Neuronal stem cell (in vitro differentiated cells): ENCODE results near the gene SH3PXD2B.
A peak's percentile ranks its signal among the peaks of the same experiment; 100 is the strongest.

Experiments used
- DNase-seq: peaks from one replicate; pipeline ENCODE4 v3.0.0-alpha.2; 2013; ENCODE audit warnings: low spot score
- H2AFZ ChIP-seq: one replicate; pipeline ENCODE4 v1.6.1; 2013; ENCODE audit warnings: mild to moderate bottlenecking, low read length, inconsistent platforms
- H2AK5ac ChIP-seq: 2 replicates; pipeline ENCODE4 v1.6.1; 2013; ENCODE audit warnings: low read depth, mild to moderate bottlenecking, inconsistent platforms, low read length, moderate library complexity, mixed read lengths
- H2BK120ac ChIP-seq: 2 replicates; pipeline ENCODE4 v1.6.1; 2013; ENCODE audit warnings: low read depth, mild to moderate bottlenecking, inconsistent platforms, low read length, moderate library complexity, mixed read lengths
- H2BK12ac ChIP-seq: one replicate; pipeline ENCODE4 v1.6.1; 2013; ENCODE audit warnings: low read length, inconsistent platforms
- H2BK15ac ChIP-seq: 2 replicates; pipeline ENCODE4 v1.6.1; 2013; ENCODE audit warnings: mild to moderate bottlenecking, low read length, inconsistent platforms, mixed read lengths
- H2BK5ac ChIP-seq: one replicate; pipeline ENCODE4 v1.6.1; 2013; ENCODE audit warnings: inconsistent platforms, mild to moderate bottlenecking, low read length, moderate library complexity
- H3K14ac ChIP-seq: one replicate; pipeline ENCODE4 v1.6.1; 2013; ENCODE audit warnings: low read length, inconsistent platforms
- H3K18ac ChIP-seq: 2 replicates; pipeline ENCODE4 v1.6.1; 2013; ENCODE audit warnings: low read length, inconsistent platforms
- H3K23ac ChIP-seq: 2 replicates; pipeline ENCODE4 v1.6.1; 2013; ENCODE audit warnings: low read depth, mild to moderate bottlenecking, mixed read lengths, low read length, inconsistent platforms; ENCODE audit not compliant: poor library complexity
- H3K27ac ChIP-seq: replicated peaks from 3 replicates; pipeline ENCODE4 v1.5.1; 2013; ENCODE audit warnings: low read length, inconsistent platforms
- H3K27me3 ChIP-seq, 3 experiments: 2 replicates each; pipeline ENCODE4 v1.6.1; 2013; ENCODE audit warnings: low read length in 3 of 3, mild to moderate bottlenecking in 2 of 3, inconsistent platforms in 1 of 3, low read depth in 1 of 3, mixed read lengths in 1 of 3, moderate library complexity in 1 of 3; ENCODE audit not compliant: control insufficient read depth in 3 of 3, insufficient read depth in 3 of 3
- H3K36me3 ChIP-seq, 2 donors: replicated peaks in 1 of 2; 2 replicates each; pipeline ENCODE4 v1.6.1; 2013; ENCODE audit warnings: low read length in 2 of 2; ENCODE audit not compliant: control insufficient read depth in 2 of 2, insufficient read depth in 2 of 2
- H3K4ac ChIP-seq: 2 replicates; pipeline ENCODE4 v1.6.1; 2013; ENCODE audit warnings: inconsistent platforms, mild to moderate bottlenecking, low read length, moderate library complexity
- H3K4me1 ChIP-seq, 2 donors: 1 replicate in 1 of 2; 2 replicates in 1 of 2; pipeline ENCODE4 v1.6.1; 2013; ENCODE audit warnings: low read length in 2 of 2, low read depth in 1 of 2; ENCODE audit not compliant: control insufficient read depth in 2 of 2, insufficient read depth in 1 of 2
- H3K4me2 ChIP-seq: one replicate; pipeline ENCODE4 v1.6.1; 2013; ENCODE audit warnings: mild to moderate bottlenecking, low read length, inconsistent platforms; ENCODE audit not compliant: insufficient read depth, poor library complexity, severe bottlenecking
- H3K4me3 ChIP-seq, 2 donors: 2 replicates each; pipeline ENCODE4 v1.5.1; 2013; ENCODE audit warnings: low read length in 2 of 2, mild to moderate bottlenecking in 2 of 2, inconsistent platforms in 1 of 2, moderate library complexity in 1 of 2
- H3K79me1 ChIP-seq: one replicate; pipeline ENCODE4 v1.6.1; 2013; ENCODE audit warnings: low read depth, mild to moderate bottlenecking, inconsistent platforms, low read length, moderate library complexity
- H3K9ac ChIP-seq: one replicate; pipeline ENCODE4 v1.6.1; 2013; ENCODE audit warnings: mild to moderate bottlenecking, low read depth, low read length, inconsistent platforms; ENCODE audit not compliant: poor library complexity
- H3K9me3 ChIP-seq, 2 donors: replicated peaks in 1 of 2; 2 replicates each; pipeline versions ENCODE3 to v1.6.1; 2013; ENCODE audit warnings: low read length in 2 of 2, mild to moderate bottlenecking in 2 of 2, inconsistent platforms in 1 of 2, low read depth in 1 of 2, mixed read lengths in 1 of 2, moderate library complexity in 1 of 2; ENCODE audit not compliant: control insufficient read depth in 2 of 2, insufficient read depth in 1 of 2
- H4K8ac ChIP-seq: one replicate; pipeline ENCODE4 v1.6.1; 2013; ENCODE audit warnings: low read depth, mild to moderate bottlenecking, inconsistent platforms, low read length, moderate library complexity
- H4K91ac ChIP-seq: one replicate; pipeline ENCODE4 v1.6.1; 2013; ENCODE audit warnings: low read length, low read depth, mild to moderate bottlenecking, inconsistent platforms; ENCODE audit not compliant: poor library complexity
- WGBS, 2 donors: extraction: QIAGEN DNeasy Blood & Tissue Kit; methylation state at CpG; one replicate each; pipeline ENCODE4 v1.1.7; 2013; ENCODE audit warnings: missing lambda C conversion rate in 2 of 2, mixed read lengths in 1 of 2; ENCODE audit not compliant: insufficient read length in 2 of 2, insufficient replicate concordance in 1 of 2; ENCODE audit errors: extremely low coverage in 2 of 2; 5-methylcytosine and 5-hydroxymethylcytosine counted together

SH3PXD2B gene

DNA sequence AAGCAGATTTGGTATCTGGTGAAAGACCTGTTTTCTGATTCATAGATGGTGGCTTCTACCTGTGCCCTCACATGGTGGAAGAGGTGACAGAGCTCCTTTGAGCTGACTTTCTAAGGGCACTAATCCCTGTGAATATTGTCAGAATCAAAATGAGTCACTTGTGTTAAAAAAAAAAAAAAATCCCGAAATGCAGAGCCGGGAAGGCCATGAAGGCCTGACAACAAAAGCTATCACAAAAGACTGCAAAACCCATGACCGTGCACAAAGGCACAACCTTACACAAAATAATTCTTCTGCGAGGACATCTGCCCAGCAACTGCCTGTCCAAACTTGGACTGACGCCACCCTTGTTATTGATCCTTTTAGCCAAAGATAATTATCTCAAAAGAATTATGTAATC, 151.2 kb downstream of the SH3PXD2B start:
- H3K9me3 ChIP-seq: peaks cover 2 to 6% of the 10 kb centered on the region in 2 donors
- H3K36me3 ChIP-seq: no peaks in the 10 kb centered on the region
- peak overlapping the region; percentile 65 for H2AFZ ChIP-seq
- H2AK5ac ChIP-seq: no peak overlapping the region
- H4K91ac ChIP-seq: no peak overlapping the region
- no peak overlapping the region for H3K4ac ChIP-seq
- no peak overlapping the region for H3K18ac ChIP-seq
- peaks cover 0 to 3% of the 10 kb centered on the region in 2 donors for H3K4me1 ChIP-seq
- WGBS, 2 donors: no CpG with 5 or more reads among the region's 5 CpGs
- H2BK120ac ChIP-seq: no peak overlapping the region
- no peaks in the 10 kb centered on the region for H3K79me1 ChIP-seq
- H2BK15ac ChIP-seq: no peak overlapping the region
- no peak overlapping the region for H3K4me2 ChIP-seq
- H2BK5ac ChIP-seq: no peak overlapping the region
- no peak overlapping the region for H3K14ac ChIP-seq
- DNase-seq: no peak
- H4K8ac ChIP-seq: no peak overlapping the region
- H3K23ac ChIP-seq: no peak overlapping the region
- no peak overlapping the region for H3K27ac ChIP-seq
- H3K9ac ChIP-seq: no peak overlapping the region
- H3K27me3 ChIP-seq: no peaks in the 10 kb centered on the region
- no peak overlapping the region for H2BK12ac ChIP-seq
- peak overlapping the region in 1 of 2 donors; percentile 36 for H3K4me3 ChIP-seq

DNA sequence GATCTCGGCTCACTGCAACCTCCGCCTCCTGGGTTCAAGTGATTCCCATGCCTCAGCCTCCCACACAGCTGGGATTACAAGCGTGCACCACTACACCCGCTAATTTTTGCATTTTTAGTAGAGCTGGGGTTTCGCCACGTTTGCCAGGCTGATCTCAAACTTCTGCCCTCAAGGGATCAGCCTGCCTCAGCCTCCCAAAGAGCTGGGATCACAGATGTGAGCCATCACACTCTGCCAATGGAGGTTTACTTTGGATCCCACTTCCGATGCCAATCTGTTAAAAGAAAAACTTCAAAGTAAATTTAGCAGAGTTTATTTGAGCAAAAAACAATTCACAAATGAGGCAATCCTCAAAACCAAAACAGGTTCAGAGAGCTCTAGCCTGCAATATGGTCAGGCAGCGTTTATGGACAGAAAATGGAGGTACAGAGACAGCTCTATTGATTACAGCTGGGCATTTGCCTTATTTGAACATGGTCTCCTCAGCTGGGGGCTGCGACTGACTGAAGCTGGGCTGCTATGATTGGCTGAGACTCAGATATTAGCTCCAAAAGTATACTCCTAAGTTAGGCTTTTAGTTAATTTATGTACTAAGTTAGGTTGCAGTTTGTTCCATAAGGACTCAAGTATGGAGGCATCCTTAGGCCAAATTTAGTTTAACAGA, 152.1 kb downstream of the SH3PXD2B start:
- no peak overlapping the region for H2BK120ac ChIP-seq
- H2BK12ac ChIP-seq: no peak overlapping the region
- H3K36me3 ChIP-seq: no peaks in the 10 kb centered on the region
- no peak overlapping the region for H3K23ac ChIP-seq
- H3K4me3 ChIP-seq: no peak overlapping the region
- H4K8ac ChIP-seq: no peak overlapping the region
- no peaks in the 10 kb centered on the region for H3K27me3 ChIP-seq
- no peak overlapping the region for H3K9ac ChIP-seq
- no peak overlapping the region for H3K4me2 ChIP-seq
- H2BK5ac ChIP-seq: no peak overlapping the region
- no peak overlapping the region for H4K91ac ChIP-seq
- peaks cover 2 to 6% of the 10 kb centered on the region in 2 donors for H3K9me3 ChIP-seq
- H3K14ac ChIP-seq: no peak overlapping the region
- no peak overlapping the region for H3K4ac ChIP-seq
- no peaks in the 10 kb centered on the region for H3K79me1 ChIP-seq
- peak overlapping the region; percentile 43 for H2AFZ ChIP-seq
- H2BK15ac ChIP-seq: no peak overlapping the region
- no peak overlapping the region for H3K27ac ChIP-seq
- H3K18ac ChIP-seq: peak overlapping the region; percentile 19
- no peak for DNase-seq
- no CpG with 5 or more reads among the region's 9 CpGs for WGBS, 2 donors
- H2AK5ac ChIP-seq: no peak overlapping the region
- H3K4me1 ChIP-seq: peaks cover 0 to 3% of the 10 kb centered on the region in 2 donors

DNA sequence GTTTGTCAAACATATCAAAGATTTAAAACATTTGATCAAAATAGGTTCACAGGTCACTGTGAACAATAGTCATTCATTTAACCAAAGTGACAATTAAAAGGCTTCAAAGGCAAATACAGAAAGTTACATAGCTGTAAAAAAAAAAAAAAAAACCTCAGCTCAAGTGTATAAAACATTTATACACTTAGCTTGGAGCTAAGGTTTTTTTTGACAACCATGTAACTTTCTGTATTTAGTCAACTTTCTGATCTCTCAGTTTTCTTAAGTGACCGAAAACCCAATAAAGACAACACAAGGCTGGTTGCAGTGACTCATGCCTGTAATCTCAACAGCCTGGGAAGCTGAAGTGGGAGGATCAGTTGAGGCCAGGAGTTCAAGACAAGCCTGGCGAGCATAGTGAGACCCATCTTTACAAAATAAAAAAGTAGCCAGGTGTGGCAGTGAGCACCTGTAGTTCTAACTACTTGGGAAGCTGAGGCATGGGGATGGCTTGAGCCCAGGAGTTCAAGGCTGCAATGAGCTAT, 154.3 kb downstream of the SH3PXD2B start:
- Histone ChIP-seq H3K4ac (no peak overlapping the region), H2BK12ac (no peak overlapping the region), H4K91ac (no peak overlapping the region), H3K4me2 (no peak overlapping the region), H2BK15ac (no peak overlapping the region), H3K18ac (no peak overlapping the region), H3K14ac (no peak overlapping the region), H2BK120ac (no peak overlapping the region), H4K8ac (no peak overlapping the region), H3K27ac (no peak overlapping the region), H2AFZ (no peak overlapping the region), H2BK5ac (no peak overlapping the region), H3K9ac (no peak overlapping the region), H3K79me1 (no peaks in the 10 kb centered on the region), H3K9me3 (no peaks in the 10 kb centered on the region), H3K4me1 (peaks cover 0 to 3% of the 10 kb centered on the region in 2 donors), H2AK5ac (no peak overlapping the region), H3K4me3 (no peak overlapping the region), H3K23ac (no peak overlapping the region), H3K27me3 (no peaks in the 10 kb centered on the region), H3K36me3 (no peaks in the 10 kb centered on the region)
- WGBS, 2 donors: no CpG with 5 or more reads among the region's 2 CpGs
- no peak for DNase-seq

DNA sequence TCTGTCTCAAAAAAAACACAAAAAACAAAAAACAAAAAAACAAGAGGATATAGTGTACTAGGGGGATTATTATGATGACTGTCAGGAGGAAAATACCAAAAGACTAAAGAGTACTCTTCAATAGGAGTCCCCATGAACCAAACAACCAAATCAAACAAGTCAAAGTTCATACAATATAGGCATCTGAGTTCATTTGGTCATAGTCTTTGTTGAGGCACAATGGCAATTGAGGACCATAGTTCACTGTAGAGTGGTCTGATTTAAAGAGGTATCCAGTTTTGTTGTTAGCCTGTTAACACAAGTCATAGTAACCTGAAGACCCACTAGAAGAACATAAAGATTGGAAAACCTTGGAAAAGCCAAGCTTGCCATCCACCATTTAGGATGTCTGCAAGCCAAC, 159.5 kb downstream of the SH3PXD2B start:
- H2AFZ ChIP-seq: no peak overlapping the region
- DNase-seq: no peak
- no peak overlapping the region for H3K23ac ChIP-seq
- H2BK120ac ChIP-seq: no peak overlapping the region
- H2AK5ac ChIP-seq: no peak overlapping the region
- no peak overlapping the region for H4K8ac ChIP-seq
- H2BK15ac ChIP-seq: no peak overlapping the region
- no peak overlapping the region for H4K91ac ChIP-seq
- H3K18ac ChIP-seq: no peak overlapping the region
- no peaks in the 10 kb centered on the region for H3K9me3 ChIP-seq
- no peaks in the 10 kb centered on the region for H3K27me3 ChIP-seq
- no peak overlapping the region for H2BK12ac ChIP-seq
- no peaks in the 10 kb centered on the region for H3K79me1 ChIP-seq
- H3K9ac ChIP-seq: no peak overlapping the region
- no peak overlapping the region for H3K27ac ChIP-seq
- H3K4ac ChIP-seq: no peak overlapping the region
- H3K4me1 ChIP-seq: peaks cover 0 to 2% of the 10 kb centered on the region in 2 donors
- H3K4me3 ChIP-seq: no peak overlapping the region
- no peak overlapping the region for H3K14ac ChIP-seq
- H3K36me3 ChIP-seq: no peaks in the 10 kb centered on the region
- no peak overlapping the region for H3K4me2 ChIP-seq
- H2BK5ac ChIP-seq: no peak overlapping the region
